HEK293 (cell line): ENCODE results near the gene TACC2.

ENCODE experiments used
- CTCF ChIA-PET: fragments of 350-600 bp; formaldehyde crosslinking; extraction: SDS; loops from one replicate; lab custom pipeline; 2021; ENCODE audit warnings: antibody characterized with exemption; lab: Yijun Ruan, JAX
- POLR2A ChIA-PET: fragments of 300-600 bp; formaldehyde crosslinking; extraction: SDS; loops from one replicate; lab custom pipeline; 2020; ENCODE audit warnings: antibody characterized with exemption, inconsistent platforms; lab: Yijun Ruan, JAX
- H3K27ac ChIP-seq: fragments of 200-500 bp; sonication (Bioruptor generic); 2 replicates; pipeline ENCODE4 v1.5.1; 2014; ENCODE audit warnings: low read depth, low read length, control low read depth, inconsistent platforms; ENCODE audit errors: extremely low read depth
- H3K36me3 ChIP-seq, 2 experiments: fragments of 200-500 bp in 1 of 2; sonication (Bioruptor generic) in 1 of 2; 1 replicate in 1 of 2; 2 replicates in 1 of 2; pipeline ENCODE4 v1.5.1; 2014 to 2017; ENCODE audit warnings: inconsistent platforms in 2 of 2, low read length in 2 of 2; ENCODE audit not compliant: control insufficient read depth in 2 of 2, insufficient read depth in 1 of 2
- H3K4me1 ChIP-seq: fragments of 200-500 bp; sonication (Bioruptor generic); 2 replicates; pipeline ENCODE4 v1.5.1; 2014; ENCODE audit warnings: mild to moderate bottlenecking, low read length, inconsistent platforms; ENCODE audit not compliant: control insufficient read depth, insufficient read depth
- H3K4me3 ChIP-seq: 2 replicates; pipeline ENCODE4 v1.5.1; 2011; ENCODE audit warnings: low read depth, mild to moderate bottlenecking, control low read depth, low read length, moderate library complexity
- H3K9me3 ChIP-seq: fragments of 200-500 bp; sonication (Bioruptor generic); 2 replicates; pipeline ENCODE4 v1.5.1; 2014; ENCODE audit warnings: low read depth, low read length, inconsistent platforms; ENCODE audit not compliant: control insufficient read depth, insufficient read depth
- GLIS2 ChIP-seq: fragments of 450-650 bp; formaldehyde crosslinking; IDR thresholded peaks from 2 replicates; pipeline ENCODE4 v1.5.1; 2016; ENCODE audit warnings: missing biosample characterization, missing genetic modification characterization
- HIC1 ChIP-seq: fragments of 450-650 bp; formaldehyde crosslinking; IDR thresholded peaks from 2 replicates; pipeline ENCODE4 v1.5.1; 2016; ENCODE audit warnings: missing biosample characterization, missing genetic modification characterization
- KLF1 ChIP-seq: fragments of 450-650 bp; formaldehyde crosslinking; IDR thresholded peaks from 2 replicates; pipeline ENCODE4 v1.5.1; 2016; ENCODE audit warnings: missing biosample characterization, missing genetic modification characterization
- KLF16 ChIP-seq: fragments of 450-650 bp; formaldehyde crosslinking; IDR thresholded peaks from 2 replicates; pipeline ENCODE4 v1.5.1; 2017; ENCODE audit warnings: missing biosample characterization, missing genetic modification characterization
- KLF9 ChIP-seq: fragments of 450-650 bp; formaldehyde crosslinking; IDR thresholded peaks from 2 replicates; pipeline ENCODE4 v1.5.1; 2016; ENCODE audit warnings: missing biosample characterization, missing genetic modification characterization, low read depth
- PATZ1 ChIP-seq: fragments of 450-650 bp; formaldehyde crosslinking; IDR thresholded peaks from 2 replicates; pipeline ENCODE4 v1.5.1; 2016; ENCODE audit warnings: missing biosample characterization, missing genetic modification characterization
- PRDM10 ChIP-seq: fragments of 450-650 bp; formaldehyde crosslinking; IDR thresholded peaks from 2 replicates; pipeline ENCODE4 v1.5.1; 2016; ENCODE audit warnings: missing biosample characterization, missing genetic modification characterization
- SP3 ChIP-seq: fragments of 450-650 bp; formaldehyde crosslinking; IDR thresholded peaks from 2 replicates; pipeline ENCODE4 v1.5.1; 2016; ENCODE audit warnings: missing biosample characterization, missing genetic modification characterization
- ZBTB1 ChIP-seq: fragments of 450-650 bp; formaldehyde crosslinking; IDR thresholded peaks from 2 replicates; pipeline ENCODE4 v1.5.1; 2016; ENCODE audit warnings: missing biosample characterization, missing genetic modification characterization
- ZBTB20 ChIP-seq: fragments of 450-650 bp; formaldehyde crosslinking; IDR thresholded peaks from 2 replicates; pipeline ENCODE4 v1.5.1; 2016; ENCODE audit warnings: missing biosample characterization, missing genetic modification characterization
- ZEB2 ChIP-seq: fragments of 450-650 bp; formaldehyde crosslinking; IDR thresholded peaks from 2 replicates; pipeline ENCODE4 v1.5.1; 2016; ENCODE audit warnings: missing biosample characterization, missing genetic modification characterization
- ZFHX2 ChIP-seq: fragments of 450-650 bp; formaldehyde crosslinking; conservative IDR thresholded peaks from 2 replicates; pipeline ENCODE4 v1.5.1; 2016; ENCODE audit warnings: missing biosample characterization, missing genetic modification characterization
- ZNF112 ChIP-seq: fragments of 450-650 bp; formaldehyde crosslinking; IDR thresholded peaks from 2 replicates; pipeline ENCODE4 v1.5.0; 2017; ENCODE audit warnings: missing biosample characterization, missing genetic modification characterization
- ZNF266 ChIP-seq: fragments of 450-650 bp; formaldehyde crosslinking; IDR thresholded peaks from 2 replicates; pipeline ENCODE4 v1.5.1; 2016; ENCODE audit warnings: missing biosample characterization, missing genetic modification characterization, low read depth
- ZNF394 ChIP-seq: fragments of 450-650 bp; formaldehyde crosslinking; IDR thresholded peaks from 2 replicates; pipeline ENCODE4 v1.5.1; 2016; ENCODE audit warnings: missing biosample characterization, missing genetic modification characterization, mild to moderate bottlenecking, moderate library complexity, borderline replicate concordance
- ZNF510 ChIP-seq: fragments of 450-650 bp; formaldehyde crosslinking; IDR thresholded peaks from 2 replicates; pipeline ENCODE4 v1.5.1; 2018; ENCODE audit warnings: mild to moderate bottlenecking, missing genetic modification characterization, missing biosample characterization; ENCODE audit not compliant: insufficient replicate concordance
- ZNF521 ChIP-seq: fragments of 450-650 bp; formaldehyde crosslinking; IDR thresholded peaks from 2 replicates; pipeline ENCODE4 v1.5.1; 2017; ENCODE audit warnings: missing biosample characterization, mild to moderate bottlenecking, missing genetic modification characterization
- ZNF561 ChIP-seq: fragments of 450-650 bp; IDR thresholded peaks from 2 replicates; pipeline ENCODE4 v1.5.1; 2018; ENCODE audit warnings: missing biosample characterization, missing genetic modification characterization, borderline replicate concordance
- ZNF626 ChIP-seq: fragments of 450-650 bp; sonication (Bioruptor Pico); formaldehyde crosslinking; IDR thresholded peaks from 2 replicates; pipeline ENCODE4 v1.5.1; 2018; ENCODE audit warnings: missing biosample characterization, missing genetic modification characterization, inconsistent platforms
- ZNF629 ChIP-seq: fragments of 450-650 bp; formaldehyde crosslinking; IDR thresholded peaks from 2 replicates; pipeline ENCODE4 v1.5.1; 2017; ENCODE audit warnings: missing biosample characterization, missing genetic modification characterization
- ZNF660 ChIP-seq: fragments of 450-650 bp; IDR thresholded peaks from 2 replicates; pipeline ENCODE4 v1.5.1; 2018; ENCODE audit warnings: missing biosample characterization, mild to moderate bottlenecking, missing genetic modification characterization
- TF ChIP-seq, protein P1 (sequence below): fragments of 450-650 bp; formaldehyde crosslinking; IDR thresholded peaks from 2 replicates; pipeline ENCODE4 v1.5.1; 2017; ENCODE audit warnings: missing biosample characterization, mild to moderate bottlenecking, missing genetic modification characterization, moderate library complexity

Gene TACC2

DNA sequence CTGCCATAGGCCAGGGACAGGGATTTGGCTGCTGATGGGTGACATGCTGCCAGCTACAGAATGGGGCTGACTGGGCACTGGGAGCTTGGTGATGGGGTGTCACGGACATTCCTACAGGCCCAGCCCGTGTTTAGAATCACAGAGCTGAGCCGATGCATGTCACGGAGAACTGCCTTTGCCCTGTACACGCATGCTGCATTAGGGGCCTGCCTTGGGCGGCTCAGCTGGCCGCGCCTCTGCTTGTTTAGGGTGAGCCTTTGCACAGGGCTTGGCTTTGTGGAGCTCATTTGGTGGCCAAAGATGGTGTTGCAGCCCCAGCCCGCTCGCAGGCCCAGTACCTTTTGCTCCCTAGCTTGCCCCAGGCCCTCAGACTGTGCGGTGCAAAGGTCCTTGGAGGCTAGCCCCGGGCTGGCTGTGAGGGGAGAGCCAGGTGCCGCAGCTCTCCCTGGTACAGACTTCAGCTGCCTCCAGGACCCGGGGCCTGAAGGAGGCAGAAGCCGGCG is 173.8 kb downstream of the TACC2 start:
- Histone ChIP-seq H3K4me1 (peaks cover 5% of the 10 kb centered on the region; the same call in 1 of the 2 replicates), H3K36me3 (no peaks in the 10 kb centered on the region), H3K4me3 (no peak overlapping the region), H3K9me3 (no peaks in the 10 kb centered on the region), H3K27ac (no peak overlapping the region)
- ChIA-PET CTCF (interaction anchor here (0.6 to 1.3 kb wide), 5 partner anchors 9 to 111 kb away, joined by 3 to 4 read pairs (median 3); no protein-coding TSS in a partner anchor), POLR2A (interaction anchor here (0.6 to 1.4 kb wide), 4 partner anchors 23 to 265 kb away, joined by 3 to 4 read pairs (median 4); no protein-coding TSS in a partner anchor)
- peak; percentile 57; the same call in 1 of the 2 replicates for TF ChIP-seq KLF1 (tag by site-specific recombination)
- TF ChIP-seq ZNF266 (tag by site-specific recombination) = no peak

DNA sequence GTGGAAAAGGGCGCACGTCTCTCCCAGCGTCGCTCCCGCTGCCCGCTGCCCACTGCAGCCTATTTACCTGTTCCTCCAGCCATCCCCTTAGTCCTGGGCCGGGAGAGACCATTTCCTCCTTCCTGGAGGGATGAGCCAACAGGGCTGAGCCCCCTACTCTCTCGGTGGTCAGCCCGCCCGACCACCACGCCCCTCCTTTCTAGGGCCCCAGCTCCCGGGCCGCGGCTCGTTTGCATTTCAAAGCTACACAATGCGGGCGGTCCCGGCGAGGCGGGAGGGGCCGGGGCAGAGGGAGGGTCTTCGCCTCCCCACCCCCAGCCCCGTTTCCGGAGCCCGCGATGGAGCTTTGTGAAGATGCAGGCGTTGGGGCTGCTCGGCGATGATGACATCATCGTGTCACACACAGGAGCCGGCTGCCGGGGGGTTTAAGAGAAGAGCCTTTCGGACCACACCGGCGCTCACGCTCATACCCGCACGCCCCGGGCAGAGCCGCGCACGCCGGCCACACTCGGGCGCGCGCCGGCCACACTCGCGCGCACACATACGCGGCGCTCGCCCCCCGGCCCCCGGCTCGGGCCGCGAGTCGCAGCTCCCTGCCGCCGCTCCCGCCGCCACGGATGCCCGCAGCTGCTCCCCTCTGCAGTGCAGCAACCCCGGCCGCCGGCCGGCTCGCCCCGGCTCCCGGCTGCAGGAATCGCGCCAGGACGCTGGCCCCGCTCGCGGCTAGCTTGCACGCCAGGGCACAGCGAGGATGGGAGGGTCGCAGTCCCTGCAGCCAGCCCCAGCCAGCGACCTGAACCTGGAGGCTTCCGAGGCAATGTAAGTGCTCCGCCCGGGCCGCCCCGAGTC is 174.4 kb downstream of the TACC2 start:
- ChIA-PET POLR2A (interaction anchor here (0.6 to 1.4 kb wide), 4 partner anchors 22 to 266 kb away, joined by 3 to 4 read pairs (median 4); no protein-coding TSS in a partner anchor), CTCF (interaction anchor here (0.5 to 1.3 kb wide), 7 partner anchors 10 to 534 kb away, joined by 3 to 6 read pairs (median 3); no protein-coding TSS in a partner anchor)
- Histone ChIP-seq H3K36me3 (no peaks in the 10 kb centered on the region), H3K27ac (peak overlapping the region; percentile 24; the same call in 1 of the 2 replicates), H3K4me1 (peaks cover 5% of the 10 kb centered on the region; the same call in 1 of the 2 replicates), H3K4me3 (peak overlapping the region; percentile 44), H3K9me3 (no peaks in the 10 kb centered on the region)
- TF ChIP-seq, protein P1, sequence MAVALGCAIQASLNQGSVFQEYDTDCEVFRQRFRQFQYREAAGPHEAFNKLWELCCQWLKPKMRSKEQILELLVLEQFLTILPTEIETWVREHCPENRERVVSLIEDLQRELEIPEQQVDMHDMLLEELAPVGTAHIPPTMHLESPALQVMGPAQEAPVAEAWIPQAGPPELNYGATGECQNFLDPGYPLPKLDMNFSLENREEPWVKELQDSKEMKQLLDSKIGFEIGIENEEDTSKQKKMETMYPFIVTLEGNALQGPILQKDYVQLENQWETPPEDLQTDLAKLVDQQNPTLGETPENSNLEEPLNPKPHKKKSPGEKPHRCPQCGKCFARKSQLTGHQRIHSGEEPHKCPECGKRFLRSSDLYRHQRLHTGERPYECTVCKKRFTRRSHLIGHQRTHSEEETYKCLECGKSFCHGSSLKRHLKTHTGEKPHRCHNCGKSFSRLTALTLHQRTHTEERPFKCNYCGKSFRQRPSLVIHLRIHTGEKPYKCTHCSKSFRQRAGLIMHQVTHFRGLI (tag by site-specific recombination) = no peak
- TF ChIP-seq SP3 (tag by site-specific recombination) = peak; percentile 48
- TF ChIP-seq GLIS2 (tag by site-specific recombination) = peak; percentile 82; the same call in 1 of the 2 replicates
- TF ChIP-seq PATZ1 = peak; percentile 69; the same call in 1 of the 2 replicates
- no peak for TF ChIP-seq HIC1 (tag by site-specific recombination)
- TF ChIP-seq ZBTB20 = peak; percentile 16; the same call in 1 of the 2 replicates
- no peak; the same call in 1 of the 2 replicates for TF ChIP-seq ZFHX2
- TF ChIP-seq KLF9 = peak; percentile 58
- peak; percentile 97 for TF ChIP-seq PRDM10
- no peak for TF ChIP-seq ZNF394 (tag by site-specific recombination)
- TF ChIP-seq ZNF112 (tag by site-specific recombination) = no peak
- no peak for TF ChIP-seq ZNF510
- TF ChIP-seq ZNF626 (tag by site-specific recombination) = no peak
- 0 out of 2 replicates have a peak, but pooled peaks have one; percentile 43 for TF ChIP-seq ZNF660 (tag by site-specific recombination)
- TF ChIP-seq ZNF629 (tag by site-specific recombination) = 0 out of 2 replicates have a peak, but pooled peaks have one; percentile 32
- TF ChIP-seq ZEB2 = peak; percentile 43; the same call in 1 of the 2 replicates
- no peak for TF ChIP-seq ZNF521 (tag by site-specific recombination)
- TF ChIP-seq KLF16 (tag by site-specific recombination) = peak; percentile 26; the same call in 1 of the 2 replicates
- TF ChIP-seq ZNF561 (tag by site-specific recombination) = peak; percentile 52; the same call in 1 of the 2 replicates
- TF ChIP-seq ZBTB1 = 0 out of 2 replicates have a peak, but pooled peaks have one; percentile 13
